ENCODE results near the gene TAAR8. TPM values are rescaled to one million over a fixed set of nuclear protein-coding genes. Genes with fewer than 3 reads are reported as not detected.
"Not testable (repeated sequence)": the region's sequence is repeated elsewhere in the genome, so short reads cannot be mapped to it uniquely, and the experiment has no call there.

TAAR8 gene
- total and polyA plus RNA-seq, 2 experiments from 2014 or later: not detected

- peak overlapping the region; percentile 63 for H3K4me2 ChIP-seq (ENCODE audit: unreplicated experiment)
- no peak overlapping the region for H3K9ac ChIP-seq
- H3K27ac ChIP-seq: no peak overlapping the region
- H2AFZ ChIP-seq: peak overlapping the region; percentile 30; the same call in 1 of the 2 replicates
- H3K4me3 ChIP-seq: peak overlapping the region; percentile 41; the same call in 1 of the 2 replicates
- H3K36me3 ChIP-seq (ENCODE audit: low read depth): no peaks in the 10 kb centered on the region
- in situ Hi-C loops (cut with MboI): loop anchor here (25.0 kb wide), 1 partner anchor 257 kb away; the partner anchor contains the start of gene SLC18B1
- DNase-seq: peak; percentile 67
- H3K9me2 ChIP-seq (ENCODE audit: insufficient read depth): no peaks in the 10 kb centered on the region
- no peak for TF ChIP-seq EZH2phosphoT487 (IDR thresholded peaks at IDR 0.05; ENCODE audit: insufficient read depth, low read depth)
- TF ChIP-seq EZH2 (IDR thresholded peaks at IDR 0.05; ENCODE audit: insufficient read depth, poor library complexity, severe bottlenecking): no peak
- 16 to 19% methylated on average over 9 of the region's 9 CpGs for WGBS, 2 experiments (ENCODE audit: low coverage in 1 of 2, low lambda C conversion rate in 2 of 2, missing lambda C conversion rate in 2 of 2)
- no peaks in the 10 kb centered on the region for H3K9me3 ChIP-seq (ENCODE audit: low read depth)
- H3K27me3 ChIP-seq (replicated peaks; ENCODE audit: insufficient read depth): no peaks in the 10 kb centered on the region
- H3F3A ChIP-seq (ENCODE audit: insufficient read depth): no peaks in the 10 kb centered on the region
- no peaks in the 10 kb centered on the region for H3K4me1 ChIP-seq (ENCODE audit: insufficient read depth)
- no peaks in the 10 kb centered on the region for H4K20me1 ChIP-seq (ENCODE audit: insufficient read depth)
- H3K79me2 ChIP-seq (ENCODE audit: insufficient read depth): no peaks in the 10 kb centered on the region
Observed at GRCh38 chr6:132530293-132530974, 22.0 kb upstream of the TAAR8 start.

GRCh38 chr6:132534546-132534945 is 17.9 kb upstream of the TAAR8 start:
- not testable (repeated sequence) for H3K36me3 ChIP-seq (ENCODE audit: low read depth); H3K9ac ChIP-seq; H3K4me2 ChIP-seq (ENCODE audit: unreplicated experiment); H2AFZ ChIP-seq; H3F3A ChIP-seq (ENCODE audit: insufficient read depth); H3K9me3 ChIP-seq (ENCODE audit: low read depth); H3K79me2 ChIP-seq (ENCODE audit: insufficient read depth); H3K9me2 ChIP-seq (ENCODE audit: insufficient read depth); H3K4me3 ChIP-seq; DNase-seq; H3K4me1 ChIP-seq (ENCODE audit: insufficient read depth); H3K27ac ChIP-seq; H4K20me1 ChIP-seq (ENCODE audit: insufficient read depth)
- H3K27me3 ChIP-seq (replicated peaks; ENCODE audit: insufficient read depth): peaks cover 24% of the 10 kb centered on the region; the same call in 1 of the 2 replicates
- in situ Hi-C loops (cut with MboI): loop anchor here (25.0 kb wide), 1 partner anchor 253 kb away; the partner anchor contains the start of gene SLC18B1
- 25 to 27% methylated on average over 2 of the region's 2 CpGs for WGBS, 2 experiments (ENCODE audit: low coverage in 1 of 2, low lambda C conversion rate in 2 of 2, missing lambda C conversion rate in 2 of 2)

GRCh38 chr6:132537145-132537544 is 15.3 kb upstream of the TAAR8 start:
- no peaks in the 10 kb centered on the region for H3K9me3 ChIP-seq (ENCODE audit: low read depth)
- H3F3A ChIP-seq (ENCODE audit: insufficient read depth): no peaks in the 10 kb centered on the region
- no peaks in the 10 kb centered on the region for H3K79me2 ChIP-seq (ENCODE audit: insufficient read depth)
- H3K9me2 ChIP-seq (ENCODE audit: insufficient read depth): no peaks in the 10 kb centered on the region
- TF ChIP-seq EZH2 (IDR thresholded peaks at IDR 0.05; ENCODE audit: insufficient read depth, poor library complexity, severe bottlenecking) (no peak), EZH2phosphoT487 (IDR thresholded peaks at IDR 0.05; ENCODE audit: insufficient read depth, low read depth) (no peak)
- no peak overlapping the region for H3K4me3 ChIP-seq
- DNase-seq: no peak
- WGBS, 2 experiments (ENCODE audit: low coverage in 1 of 2, low lambda C conversion rate in 2 of 2, missing lambda C conversion rate in 2 of 2): 73 to 85% methylated on average over 3 of the region's 3 CpGs
- in situ Hi-C loops (cut with MboI): loop anchor here (25.0 kb wide), 1 partner anchor 250 kb away; the partner anchor contains the start of gene SLC18B1
- H3K9ac ChIP-seq: no peak overlapping the region
- H3K27me3 ChIP-seq (replicated peaks; ENCODE audit: insufficient read depth): peaks cover 49% of the 10 kb centered on the region
- no peaks in the 10 kb centered on the region for H4K20me1 ChIP-seq (ENCODE audit: insufficient read depth)
- no peaks in the 10 kb centered on the region for H3K36me3 ChIP-seq (ENCODE audit: low read depth)
- H3K4me2 ChIP-seq (ENCODE audit: unreplicated experiment): no peak overlapping the region
- no peak overlapping the region for H3K27ac ChIP-seq
- no peak overlapping the region for H2AFZ ChIP-seq
- no peaks in the 10 kb centered on the region for H3K4me1 ChIP-seq (ENCODE audit: insufficient read depth)

- H3K4me2 ChIP-seq (ENCODE audit: unreplicated experiment): no peak within 1 kb of the TSS
- DNase-seq: no peak
- no peaks in the 10 kb centered on the region for H3K36me3 ChIP-seq (ENCODE audit: low read depth)
- WGBS, 2 experiments (ENCODE audit: low coverage in 1 of 2, low lambda C conversion rate in 2 of 2, missing lambda C conversion rate in 2 of 2): 29 to 33% methylated on average over 4 of the region's 4 CpGs
- TF ChIP-seq EZH2phosphoT487 (IDR thresholded peaks at IDR 0.05; ENCODE audit: insufficient read depth, low read depth): no peak
- no peak for TF ChIP-seq EZH2 (IDR thresholded peaks at IDR 0.05; ENCODE audit: insufficient read depth, poor library complexity, severe bottlenecking)
- H3K27ac ChIP-seq: no peak within 1 kb of the TSS
- no peak within 1 kb of the TSS for H3K4me3 ChIP-seq
- no peaks in the 10 kb centered on the region for H3K79me2 ChIP-seq (ENCODE audit: insufficient read depth)
- H3K27me3 ChIP-seq (replicated peaks; ENCODE audit: insufficient read depth): peaks cover 57% of the 10 kb centered on the region
- H3K9me2 ChIP-seq (ENCODE audit: insufficient read depth): no peaks in the 10 kb centered on the region
- H4K20me1 ChIP-seq (ENCODE audit: insufficient read depth): no peaks in the 10 kb centered on the region
- H3K9me3 ChIP-seq (ENCODE audit: low read depth): no peaks in the 10 kb centered on the region
- in situ Hi-C loops (cut with MboI): loop anchor here (25.0 kb wide), 1 partner anchor 249 kb away; the partner anchor contains the start of gene SLC18B1
- no peaks in the 10 kb centered on the region for H3K4me1 ChIP-seq (ENCODE audit: insufficient read depth)
- no peaks in the 10 kb centered on the region for H3F3A ChIP-seq (ENCODE audit: insufficient read depth)
- no peak within 1 kb of the TSS for H2AFZ ChIP-seq
- H3K9ac ChIP-seq: no peak within 1 kb of the TSS
Observed at GRCh38 chr6:132537977-132538376, 14.5 kb upstream of the TAAR8 start, which contains the start of gene TAAR9. Gene TAAR9 (plus strand): TSS chr6:132538277. CDS start chr6:132538290, 13 bp downstream.
